Measurements from ENCODE around the gene ACAP1.

GRCh38 chr17:7308625-7309433, 27.5 kb upstream of the ACAP1 start:
- TF ChIP-seq, protein P1, sequence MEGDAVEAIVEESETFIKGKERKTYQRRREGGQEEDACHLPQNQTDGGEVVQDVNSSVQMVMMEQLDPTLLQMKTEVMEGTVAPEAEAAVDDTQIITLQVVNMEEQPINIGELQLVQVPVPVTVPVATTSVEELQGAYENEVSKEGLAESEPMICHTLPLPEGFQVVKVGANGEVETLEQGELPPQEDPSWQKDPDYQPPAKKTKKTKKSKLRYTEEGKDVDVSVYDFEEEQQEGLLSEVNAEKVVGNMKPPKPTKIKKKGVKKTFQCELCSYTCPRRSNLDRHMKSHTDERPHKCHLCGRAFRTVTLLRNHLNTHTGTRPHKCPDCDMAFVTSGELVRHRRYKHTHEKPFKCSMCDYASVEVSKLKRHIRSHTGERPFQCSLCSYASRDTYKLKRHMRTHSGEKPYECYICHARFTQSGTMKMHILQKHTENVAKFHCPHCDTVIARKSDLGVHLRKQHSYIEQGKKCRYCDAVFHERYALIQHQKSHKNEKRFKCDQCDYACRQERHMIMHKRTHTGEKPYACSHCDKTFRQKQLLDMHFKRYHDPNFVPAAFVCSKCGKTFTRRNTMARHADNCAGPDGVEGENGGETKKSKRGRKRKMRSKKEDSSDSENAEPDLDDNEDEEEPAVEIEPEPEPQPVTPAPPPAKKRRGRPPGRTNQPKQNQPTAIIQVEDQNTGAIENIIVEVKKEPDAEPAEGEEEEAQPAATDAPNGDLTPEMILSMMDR (conservative IDR thresholded peaks at IDR 0.05 in 1 of 2, IDR thresholded peaks at IDR 0.05 in 1 of 2; ENCODE audit: extremely low read depth in 1 of 2, insufficient read depth in 1 of 2, low read depth in 1 of 2, low read length in 2 of 2): no peak
- TF ChIP-seq EZH2 (IDR thresholded peaks at IDR 0.05; ENCODE audit: borderline replicate concordance, low read length): no peak

Data from mammary epithelial cell (primary cell).